Uterus (tissue), 4 donors: ENCODE results near the gene NCAM2. TPM values are rescaled to one million over a fixed set of nuclear protein-coding genes. Genes with fewer than 3 reads are reported as not detected.

ENCODE experiments used
- DNase-seq, 2 donors: peaks; one replicate each; pipeline ENCODE4 v3.0.0-alpha.2; 2019 to 2020
- H3K27ac ChIP-seq, 2 donors: fragments of 200-600 bp; sonication (generic); 1 replicate in 1 of 2; 2 replicates in 1 of 2; pipeline ENCODE4 v1.5.1; 2016 to 2018
- H3K27me3 ChIP-seq, 2 donors: fragments of 200-600 bp; sonication (generic); one replicate each; pipeline ENCODE4 v1.5.1; 2018 to 2019; ENCODE audit warnings: control low read depth in 1 of 2
- H3K36me3 ChIP-seq, 2 donors: fragments of 200-600 bp; sonication (generic); one replicate each; pipeline ENCODE4 v1.5.1; 2019; ENCODE audit warnings: control low read depth in 1 of 2
- H3K4me1 ChIP-seq, 2 donors: fragments of 200-600 bp; sonication (generic); one replicate each; pipeline ENCODE4 v1.5.1; 2018 to 2019; ENCODE audit warnings: control low read depth in 1 of 2
- H3K4me3 ChIP-seq, 2 donors: fragments of 200-600 bp; sonication (generic); 1 replicate in 1 of 2; 2 replicates in 1 of 2; pipeline ENCODE4 v1.5.1; 2018 to 2019; ENCODE audit warnings: mild to moderate bottlenecking in 1 of 2
- H3K9me3 ChIP-seq, 2 donors: fragments of 200-600 bp; sonication (generic); one replicate each; pipeline ENCODE4 v1.5.1; 2019; ENCODE audit warnings: control low read depth in 1 of 2
- CTCF ChIP-seq, 4 experiments: fragments of 200-600 bp in 2 of 4; fragments of 450-650 bp in 2 of 4; sonication (generic) in 2 of 4; IDR thresholded peaks; one replicate each; pipeline ENCODE4 v1.5.1; 2016 to 2019; ENCODE audit warnings: antibody characterized with exemption in 4 of 4, mild to moderate bottlenecking in 2 of 4, moderate library complexity in 1 of 4
- POLR2A ChIP-seq, 2 donors: fragments of 450-650 bp; IDR thresholded peaks; one replicate each; pipeline ENCODE4 v1.6.1; 2016; ENCODE audit warnings: antibody characterized with exemption in 2 of 2, mild to moderate bottlenecking in 1 of 2, moderate library complexity in 1 of 2
- intact Hi-C: fragments of 100-400 bp; cut with DNase I; formaldehyde crosslinking; loops from one replicate; pipeline ENCODE4 v1.15.1; 2023; ENCODE audit warnings: low total_unique reads
- total RNA-seq, 4 donors: library from RNA; depleted of rRNA in 3 of 4; stranded (reverse); fragments of >200 nt in 3 of 4; gene quantifications; one replicate each; pipeline versions ENCODE4 v1.1.0 to v1.2.4, GENCODE V29; 2014 to 2023
- donor health status: DM: yes; HTN: yes; CAD: no.

NCAM2 gene
- total RNA-seq, 4 donors from 2014 or later = 1.2 to 214 (median 26.1) TPM

GRCh38 chr21:21122680-21123079, 124.5 kb downstream of the NCAM2 start:
- Histone ChIP-seq H3K9me3 (no peaks in the 10 kb centered on the region), H3K4me3 (no peak overlapping the region), H3K4me1 (no peaks in the 10 kb centered on the region), H3K27ac (no peak overlapping the region), H3K36me3 (no peaks in the 10 kb centered on the region), H3K27me3 (no peaks in the 10 kb centered on the region)
- TF ChIP-seq POLR2A (IDR thresholded peaks at IDR 0.05) = no peak
- TF ChIP-seq CTCF (IDR thresholded peaks at IDR 0.05) = no peak
- intact Hi-C loops = no loop called here
- no peak for DNase-seq

DNA sequence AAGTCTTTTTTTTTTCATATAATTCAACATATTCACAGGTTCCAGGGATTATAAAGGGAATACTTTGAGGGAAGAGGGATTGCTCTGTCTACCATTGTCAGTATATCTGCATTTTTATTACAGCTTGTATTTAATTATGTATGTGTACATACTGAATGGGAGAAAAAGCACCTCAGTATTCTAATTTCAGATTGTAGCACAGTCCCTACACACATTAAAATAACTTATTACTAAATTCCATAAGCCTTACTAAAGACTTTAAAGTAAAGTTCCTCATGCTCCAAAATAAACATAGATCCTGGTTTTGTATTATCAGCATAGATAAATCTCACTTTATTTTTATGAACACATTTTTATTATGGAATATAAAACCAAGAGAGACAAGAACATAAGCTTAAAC, 134.2 kb downstream of the NCAM2 start:
- Histone ChIP-seq H3K9me3 (no peaks in the 10 kb centered on the region), H3K27ac (no peak overlapping the region), H3K4me3 (no peak overlapping the region), H3K36me3 (no peaks in the 10 kb centered on the region), H3K4me1 (no peaks in the 10 kb centered on the region), H3K27me3 (no peaks in the 10 kb centered on the region)
- TF ChIP-seq CTCF (IDR thresholded peaks at IDR 0.05) = no peak
- intact Hi-C loops = no loop called here
- DNase-seq = no peak

GRCh38 chr21:21137986-21138385, 139.8 kb downstream of the NCAM2 start:
- Histone ChIP-seq H3K4me3 (no peak overlapping the region), H3K27me3 (no peaks in the 10 kb centered on the region), H3K36me3 (no peaks in the 10 kb centered on the region), H3K27ac (no peak overlapping the region), H3K9me3 (no peaks in the 10 kb centered on the region), H3K4me1 (no peaks in the 10 kb centered on the region)
- DNase-seq = no peak
- no peak for TF ChIP-seq CTCF (IDR thresholded peaks at IDR 0.05)
- no peak for TF ChIP-seq POLR2A (IDR thresholded peaks at IDR 0.05)
- intact Hi-C loops = no loop called here

GRCh38 chr21:21146587-21147373, 148.6 kb downstream of the NCAM2 start:
- intact Hi-C loops = no loop called here

More at GRCh38 chr21:21146587-21147373, 148.6 kb downstream of the NCAM2 start:
- Histone ChIP-seq H3K9me3 (no peaks in the 10 kb centered on the region), H3K36me3 (no peaks in the 10 kb centered on the region), H3K4me1 (no peaks in the 10 kb centered on the region), H3K27ac (no peak overlapping the region), H3K4me3 (no peak overlapping the region), H3K27me3 (no peaks in the 10 kb centered on the region)
- TF ChIP-seq POLR2A (IDR thresholded peaks at IDR 0.05) (no peak), CTCF (IDR thresholded peaks at IDR 0.05) (no peak)
- no peak for DNase-seq
